ENCODE measurements around the gene HMGA1. TPM values are rescaled to one million over a fixed set of nuclear protein-coding genes. Genes with fewer than 3 reads are reported as not detected.

The HMGA1 gene
- total and polyA plus RNA-seq, 2 experiments from 2014 or later: 1,411 to 2,052 TPM

- Histone ChIP-seq H3K4me1 (ENCODE audit: insufficient read depth) (no peaks in the 10 kb centered on the region), H3F3A (replicated peaks; ENCODE audit: low read depth) (no peaks in the 10 kb centered on the region), H3K4me2 (no peak overlapping the region), H3K36me3 (ENCODE audit: insufficient read depth) (peaks cover 14% of the 10 kb centered on the region; the same call in 1 of the 2 replicates), H3K9me2 (ENCODE audit: insufficient read depth) (no peaks in the 10 kb centered on the region), H2AFZ (no peak overlapping the region), H3K27ac (ENCODE audit: low read depth) (no peak overlapping the region), H3K4me3 (no peak overlapping the region), H4K20me1 (replicated peaks; ENCODE audit: insufficient read depth) (no peaks in the 10 kb centered on the region; the same call in 1 of the 2 replicates), H3K27me3 (ENCODE audit: insufficient read depth) (no peaks in the 10 kb centered on the region), H3K79me2 (replicated peaks; ENCODE audit: insufficient read depth) (no peaks in the 10 kb centered on the region)
- Mint-ChIP-seq H3K4me1 (no peaks in the 10 kb centered on the region), H3K27ac (no peak overlapping the region), H3K27me3 (ENCODE audit: insufficient read depth, low read depth, poor library complexity) (peaks cover 2% of the 10 kb centered on the region), H3K4me3 (no peak overlapping the region), H3K36me3 (ENCODE audit: low read depth) (peaks cover 2% of the 10 kb centered on the region; the same call in 1 of the 3 replicates), H3K9me3 (no peaks in the 10 kb centered on the region)
- TF ChIP-seq, protein P1, sequence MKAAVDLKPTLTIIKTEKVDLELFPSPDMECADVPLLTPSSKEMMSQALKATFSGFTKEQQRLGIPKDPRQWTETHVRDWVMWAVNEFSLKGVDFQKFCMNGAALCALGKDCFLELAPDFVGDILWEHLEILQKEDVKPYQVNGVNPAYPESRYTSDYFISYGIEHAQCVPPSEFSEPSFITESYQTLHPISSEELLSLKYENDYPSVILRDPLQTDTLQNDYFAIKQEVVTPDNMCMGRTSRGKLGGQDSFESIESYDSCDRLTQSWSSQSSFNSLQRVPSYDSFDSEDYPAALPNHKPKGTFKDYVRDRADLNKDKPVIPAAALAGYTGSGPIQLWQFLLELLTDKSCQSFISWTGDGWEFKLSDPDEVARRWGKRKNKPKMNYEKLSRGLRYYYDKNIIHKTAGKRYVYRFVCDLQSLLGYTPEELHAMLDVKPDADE (IDR thresholded peaks at IDR 0.05): no peak
- TF ChIP-seq NANOG (IDR thresholded peaks at IDR 0.05; ENCODE audit: borderline replicate concordance): no peak
- TF ChIP-seq STAT1 (IDR thresholded peaks at IDR 0.05; ENCODE audit: unreplicated experiment): no peak
- no peak for TF ChIP-seq EZH2 (IDR thresholded peaks at IDR 0.05; ENCODE audit: low read depth, unreplicated experiment)
- TF ChIP-seq, protein P2, sequence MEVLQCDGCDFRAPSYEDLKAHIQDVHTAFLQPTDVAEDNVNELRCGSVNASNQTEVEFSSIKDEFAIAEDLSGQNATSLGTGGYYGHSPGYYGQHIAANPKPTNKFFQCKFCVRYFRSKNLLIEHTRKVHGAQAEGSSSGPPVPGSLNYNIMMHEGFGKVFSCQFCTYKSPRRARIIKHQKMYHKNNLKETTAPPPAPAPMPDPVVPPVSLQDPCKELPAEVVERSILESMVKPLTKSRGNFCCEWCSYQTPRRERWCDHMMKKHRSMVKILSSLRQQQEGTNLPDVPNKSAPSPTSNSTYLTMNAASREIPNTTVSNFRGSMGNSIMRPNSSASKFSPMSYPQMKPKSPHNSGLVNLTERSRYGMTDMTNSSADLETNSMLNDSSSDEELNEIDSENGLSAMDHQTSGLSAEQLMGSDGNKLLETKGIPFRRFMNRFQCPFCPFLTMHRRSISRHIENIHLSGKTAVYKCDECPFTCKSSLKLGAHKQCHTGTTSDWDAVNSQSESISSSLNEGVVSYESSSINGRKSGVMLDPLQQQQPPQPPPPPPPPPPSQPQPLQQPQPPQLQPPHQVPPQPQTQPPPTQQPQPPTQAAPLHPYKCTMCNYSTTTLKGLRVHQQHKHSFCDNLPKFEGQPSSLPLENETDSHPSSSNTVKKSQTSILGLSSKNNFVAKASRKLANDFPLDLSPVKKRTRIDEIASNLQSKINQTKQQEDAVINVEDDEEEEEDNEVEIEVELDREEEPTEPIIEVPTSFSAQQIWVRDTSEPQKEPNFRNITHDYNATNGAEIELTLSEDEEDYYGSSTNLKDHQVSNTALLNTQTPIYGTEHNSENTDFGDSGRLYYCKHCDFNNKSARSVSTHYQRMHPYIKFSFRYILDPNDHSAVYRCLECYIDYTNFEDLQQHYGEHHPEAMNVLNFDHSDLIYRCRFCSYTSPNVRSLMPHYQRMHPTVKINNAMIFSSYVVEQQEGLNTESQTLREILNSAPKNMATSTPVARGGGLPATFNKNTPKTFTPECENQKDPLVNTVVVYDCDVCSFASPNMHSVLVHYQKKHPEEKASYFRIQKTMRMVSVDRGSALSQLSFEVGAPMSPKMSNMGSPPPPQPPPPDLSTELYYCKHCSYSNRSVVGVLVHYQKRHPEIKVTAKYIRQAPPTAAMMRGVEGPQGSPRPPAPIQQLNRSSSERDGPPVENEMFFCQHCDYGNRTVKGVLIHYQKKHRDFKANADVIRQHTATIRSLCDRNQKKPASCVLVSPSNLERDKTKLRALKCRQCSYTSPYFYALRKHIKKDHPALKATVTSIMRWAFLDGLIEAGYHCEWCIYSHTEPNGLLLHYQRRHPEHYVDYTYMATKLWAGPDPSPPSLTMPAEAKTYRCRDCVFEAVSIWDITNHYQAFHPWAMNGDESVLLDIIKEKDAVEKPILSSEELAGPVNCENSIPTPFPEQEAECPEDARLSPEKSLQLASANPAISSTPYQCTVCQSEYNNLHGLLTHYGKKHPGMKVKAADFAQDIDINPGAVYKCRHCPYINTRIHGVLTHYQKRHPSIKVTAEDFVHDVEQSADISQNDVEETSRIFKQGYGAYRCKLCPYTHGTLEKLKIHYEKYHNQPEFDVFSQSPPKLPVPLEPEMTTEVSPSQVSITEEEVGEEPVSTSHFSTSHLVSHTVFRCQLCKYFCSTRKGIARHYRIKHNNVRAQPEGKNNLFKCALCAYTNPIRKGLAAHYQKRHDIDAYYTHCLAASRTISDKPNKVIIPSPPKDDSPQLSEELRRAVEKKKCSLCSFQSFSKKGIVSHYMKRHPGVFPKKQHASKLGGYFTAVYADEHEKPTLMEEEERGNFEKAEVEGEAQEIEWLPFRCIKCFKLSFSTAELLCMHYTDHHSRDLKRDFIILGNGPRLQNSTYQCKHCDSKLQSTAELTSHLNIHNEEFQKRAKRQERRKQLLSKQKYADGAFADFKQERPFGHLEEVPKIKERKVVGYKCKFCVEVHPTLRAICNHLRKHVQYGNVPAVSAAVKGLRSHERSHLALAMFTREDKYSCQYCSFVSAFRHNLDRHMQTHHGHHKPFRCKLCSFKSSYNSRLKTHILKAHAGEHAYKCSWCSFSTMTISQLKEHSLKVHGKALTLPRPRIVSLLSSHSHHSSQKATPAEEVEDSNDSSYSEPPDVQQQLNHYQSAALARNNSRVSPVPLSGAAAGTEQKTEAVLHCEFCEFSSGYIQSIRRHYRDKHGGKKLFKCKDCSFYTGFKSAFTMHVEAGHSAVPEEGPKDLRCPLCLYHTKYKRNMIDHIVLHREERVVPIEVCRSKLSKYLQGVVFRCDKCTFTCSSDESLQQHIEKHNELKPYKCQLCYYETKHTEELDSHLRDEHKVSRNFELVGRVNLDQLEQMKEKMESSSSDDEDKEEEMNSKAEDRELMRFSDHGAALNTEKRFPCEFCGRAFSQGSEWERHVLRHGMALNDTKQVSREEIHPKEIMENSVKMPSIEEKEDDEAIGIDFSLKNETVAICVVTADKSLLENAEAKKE (CRISPR knock-in tag; IDR thresholded peaks at IDR 0.05): no peak
- TF ChIP-seq POLR2AphosphoS5 (IDR thresholded peaks at IDR 0.05; ENCODE audit: low read depth): no peak
- TF ChIP-seq EZH2phosphoT487 (IDR thresholded peaks at IDR 0.05; ENCODE audit: unreplicated experiment): no peak
- no peak for TF ChIP-seq REST (IDR thresholded peaks at IDR 0.05; ENCODE audit: unreplicated experiment)
- TF ChIP-seq CTCF (conservative IDR thresholded peaks at IDR 0.05; ENCODE audit: low read depth in 2 of 2): no peak
- TF ChIP-seq CREB1 (CRISPR knock-in tag; IDR thresholded peaks at IDR 0.05; ENCODE audit: low read depth): no peak
- no peak for TF ChIP-seq ZNF331 (CRISPR knock-in tag; IDR thresholded peaks at IDR 0.05; ENCODE audit: low read depth)
- no peak for TF ChIP-seq JUNB (IDR thresholded peaks at IDR 0.05; ENCODE audit: unreplicated experiment)
- no peak for TF ChIP-seq ZNF114 (CRISPR knock-in tag; IDR thresholded peaks at IDR 0.05)
- ATAC-seq (no peak), DNase-seq (ENCODE audit: low spot score) (no peak)
Measured at GRCh38 chr6:34284563-34285447, 48.1 kb downstream of the HMGA1 start.
